ENCODE results near the gene SAMD4B.

DNA sequence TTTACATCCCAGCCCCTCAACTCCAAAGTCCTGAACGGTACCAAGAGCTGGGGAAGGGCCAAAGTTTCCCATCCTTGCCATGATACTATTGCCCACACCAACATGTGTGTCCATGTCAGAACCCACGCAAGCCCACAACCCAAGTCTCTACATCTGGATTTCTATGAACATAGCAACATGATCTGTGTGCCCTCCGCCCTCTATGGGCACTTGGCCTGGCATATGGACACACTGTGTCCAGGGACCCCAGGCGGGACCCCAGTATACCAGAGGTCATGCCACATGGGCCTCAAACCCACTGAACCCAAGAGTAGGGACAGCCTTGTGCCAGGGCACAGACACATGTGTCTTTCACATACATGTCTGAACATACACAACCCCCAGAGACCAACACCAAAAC, 23.5 kb upstream of the SAMD4B start:
- no peak for TF ChIP-seq POLR2A (IDR thresholded peaks at IDR 0.05)
- TF ChIP-seq, protein P1, sequence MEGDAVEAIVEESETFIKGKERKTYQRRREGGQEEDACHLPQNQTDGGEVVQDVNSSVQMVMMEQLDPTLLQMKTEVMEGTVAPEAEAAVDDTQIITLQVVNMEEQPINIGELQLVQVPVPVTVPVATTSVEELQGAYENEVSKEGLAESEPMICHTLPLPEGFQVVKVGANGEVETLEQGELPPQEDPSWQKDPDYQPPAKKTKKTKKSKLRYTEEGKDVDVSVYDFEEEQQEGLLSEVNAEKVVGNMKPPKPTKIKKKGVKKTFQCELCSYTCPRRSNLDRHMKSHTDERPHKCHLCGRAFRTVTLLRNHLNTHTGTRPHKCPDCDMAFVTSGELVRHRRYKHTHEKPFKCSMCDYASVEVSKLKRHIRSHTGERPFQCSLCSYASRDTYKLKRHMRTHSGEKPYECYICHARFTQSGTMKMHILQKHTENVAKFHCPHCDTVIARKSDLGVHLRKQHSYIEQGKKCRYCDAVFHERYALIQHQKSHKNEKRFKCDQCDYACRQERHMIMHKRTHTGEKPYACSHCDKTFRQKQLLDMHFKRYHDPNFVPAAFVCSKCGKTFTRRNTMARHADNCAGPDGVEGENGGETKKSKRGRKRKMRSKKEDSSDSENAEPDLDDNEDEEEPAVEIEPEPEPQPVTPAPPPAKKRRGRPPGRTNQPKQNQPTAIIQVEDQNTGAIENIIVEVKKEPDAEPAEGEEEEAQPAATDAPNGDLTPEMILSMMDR (IDR thresholded peaks at IDR 0.05): no peak
